Head of caudate nucleus (tissue), 42 donors: ENCODE results near the gene ZNF341.
A peak's percentile ranks its signal among the peaks of the same experiment; 100 is the strongest.
"Not testable (repeated sequence)": the region's sequence is repeated elsewhere in the genome, so short reads cannot be mapped to it uniquely, and the experiment has no call there.

Experiments
- DNase-seq, 42 donors: peaks; one replicate each; pipeline versions ENCODE4 v3.0.0 to v3.0.0-alpha.2; 2020 to 2021; ENCODE audit warnings: mixed read lengths in 7 of 42
- intact Hi-C: fragments of 100-400 bp; cut with DNase I; formaldehyde crosslinking; loops from one replicate; pipeline ENCODE4 v1.15.0; 2022

ZNF341 gene

DNA sequence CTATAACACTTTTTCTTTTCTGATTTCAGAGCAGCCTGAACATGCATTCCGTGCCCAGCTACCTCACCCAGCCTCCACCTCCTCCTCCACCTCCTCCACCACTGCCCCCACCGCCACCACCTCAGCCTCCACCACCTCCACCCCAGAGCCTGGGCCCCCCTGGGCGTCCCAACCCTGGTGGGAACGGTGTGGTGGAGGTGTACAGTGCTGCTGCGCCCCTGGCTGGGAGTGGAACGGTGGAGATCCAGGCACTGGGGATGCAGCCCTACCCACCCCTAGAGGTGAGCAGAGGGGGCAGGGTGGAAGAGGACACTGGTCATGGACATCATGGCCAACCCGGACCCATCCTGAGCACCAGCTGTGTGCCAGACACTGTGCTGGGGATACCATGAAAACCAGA lies 21.3 kb downstream of the ZNF341 start:
- no peak for DNase-seq
- intact Hi-C loops = no loop called here

DNA sequence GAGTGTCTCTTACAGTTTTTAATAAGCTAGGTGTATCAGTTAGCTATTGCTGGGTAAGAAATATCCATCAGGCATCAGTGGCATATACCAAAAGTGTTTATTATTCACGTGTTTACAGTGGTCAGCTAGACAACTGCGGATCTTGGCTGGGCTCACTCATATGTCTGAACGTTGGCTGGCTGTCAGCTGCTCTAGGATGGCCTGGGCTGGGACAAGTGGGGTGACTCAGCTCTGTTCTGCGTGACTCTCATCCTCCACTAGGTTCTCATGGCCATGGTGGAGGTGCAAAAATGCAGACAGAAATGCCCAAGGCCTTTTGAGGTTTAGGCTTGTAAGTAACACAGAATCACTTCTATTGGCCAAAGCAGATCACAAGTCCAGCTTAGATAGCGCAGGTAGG lies 22.0 kb downstream of the ZNF341 start:
- no peak for DNase-seq
- intact Hi-C loops = no loop called here

GRCh38 chr20:33755936-33756490 lies 24.2 kb downstream of the ZNF341 start:
- DNase-seq, intact Hi-C loops: not testable (repeated sequence)

DNA sequence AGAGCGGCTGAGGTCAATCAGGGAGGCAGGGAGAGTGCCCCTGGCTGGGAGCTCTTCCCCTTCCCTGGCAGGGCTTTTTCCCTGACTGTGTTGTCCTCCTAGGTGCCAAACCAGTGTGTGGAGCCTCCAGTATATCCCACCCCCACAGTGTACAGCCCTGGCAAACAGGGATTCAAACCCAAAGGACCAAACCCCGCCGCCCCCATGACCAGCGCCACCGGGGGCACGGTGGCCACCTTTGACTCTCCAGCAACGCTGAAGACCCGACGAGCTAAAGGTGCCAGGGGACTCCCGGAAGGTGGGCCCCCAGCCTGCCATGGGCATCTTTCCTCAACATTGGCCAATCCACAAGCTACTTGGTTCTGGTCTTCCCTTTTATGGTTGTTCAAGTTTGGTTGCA lies 25.2 kb downstream of the ZNF341 start:
- DNase-seq = no peak
- intact Hi-C loops = no loop called here

DNA sequence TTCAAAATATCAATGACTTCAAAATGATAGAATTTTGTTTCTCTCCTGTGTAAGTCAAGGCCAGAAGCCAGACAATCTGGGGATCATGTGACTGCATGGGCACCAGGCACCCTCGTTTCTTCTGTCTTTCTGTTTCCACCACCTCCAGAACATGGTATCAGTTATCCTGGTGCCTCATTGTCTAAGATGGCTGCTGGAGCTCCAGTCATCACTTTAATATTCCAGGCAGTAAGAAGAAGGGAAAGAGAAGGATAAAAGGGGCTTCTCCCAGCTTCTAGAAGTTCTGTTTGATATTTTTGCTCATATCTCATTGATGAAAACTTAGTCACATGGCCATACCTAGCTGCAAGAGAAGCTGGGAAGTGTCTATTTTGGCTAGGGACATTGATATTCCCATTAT lies 25.7 kb downstream of the ZNF341 start:
- no peak for DNase-seq
- intact Hi-C loops = no loop called here

GRCh38 chr20:33761698-33762250 lies 30.0 kb downstream of the ZNF341 start:
- intact Hi-C loops = no loop called here
- no peak for DNase-seq

DNA sequence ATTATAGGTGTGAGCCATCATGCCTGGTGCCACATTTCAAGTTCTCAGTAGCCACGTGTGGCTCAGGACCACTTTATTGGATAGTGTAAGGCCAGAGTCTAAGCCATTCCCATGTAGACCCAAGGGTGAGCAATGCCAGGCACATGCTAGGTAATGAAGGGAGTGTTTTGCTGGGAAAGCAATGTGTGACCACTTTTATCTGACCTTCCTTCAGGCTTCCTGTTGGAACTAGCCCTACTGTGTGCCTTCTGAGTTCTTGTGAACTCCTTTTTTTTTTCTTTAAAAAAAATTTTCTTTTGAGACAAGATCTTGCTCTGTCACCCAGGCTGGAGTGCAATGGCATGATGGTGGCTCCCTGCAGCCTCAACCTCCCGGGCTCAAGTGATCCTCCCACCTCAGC lies 33.3 kb downstream of the ZNF341 start:
- DNase-seq = no peak
- intact Hi-C loops = no loop called here

- no peak for DNase-seq
- intact Hi-C loops = no loop called here
Measured at GRCh38 chr20:33765592-33765991, 33.8 kb downstream of the ZNF341 start.

GRCh38 chr20:33766686-33767085 lies 34.9 kb downstream of the ZNF341 start:
- no peak for DNase-seq
- intact Hi-C loops = no loop called here

GRCh38 chr20:33767777-33768138 lies 36.0 kb downstream of the ZNF341 start:
- DNase-seq = no peak
- intact Hi-C loops = no loop called here

- DNase-seq = no peak
- intact Hi-C loops = no loop called here
Measured at GRCh38 chr20:33769043-33769442, 37.2 kb downstream of the ZNF341 start.

DNA sequence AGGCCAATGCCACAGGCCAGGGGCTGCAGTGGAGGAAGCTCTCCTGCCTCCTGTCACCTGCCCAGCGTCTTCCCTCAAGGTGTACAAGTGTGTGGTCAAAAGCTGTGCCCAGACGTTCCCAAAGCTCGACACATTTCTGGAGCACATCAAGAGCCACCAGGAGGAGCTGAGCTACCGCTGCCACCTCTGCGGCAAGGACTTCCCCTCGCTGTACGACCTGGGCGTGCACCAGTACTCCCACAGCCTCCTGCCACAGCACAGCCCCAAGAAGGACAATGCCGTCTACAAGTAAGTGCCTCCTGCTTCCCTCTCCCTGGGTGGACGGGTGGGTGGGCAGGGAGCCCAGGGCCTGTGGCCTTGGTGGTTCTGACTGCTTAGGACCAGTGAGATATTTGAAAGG lies 38.2 kb downstream of the ZNF341 start:
- intact Hi-C loops = no loop called here

GRCh38 chr20:33771938-33772337 lies 40.1 kb downstream of the ZNF341 start:
- no peak for DNase-seq
- intact Hi-C loops = no loop called here

More for the DNA sequence above, 38.2 kb downstream of the ZNF341 start:
- DNase-seq = no peak

DNA sequence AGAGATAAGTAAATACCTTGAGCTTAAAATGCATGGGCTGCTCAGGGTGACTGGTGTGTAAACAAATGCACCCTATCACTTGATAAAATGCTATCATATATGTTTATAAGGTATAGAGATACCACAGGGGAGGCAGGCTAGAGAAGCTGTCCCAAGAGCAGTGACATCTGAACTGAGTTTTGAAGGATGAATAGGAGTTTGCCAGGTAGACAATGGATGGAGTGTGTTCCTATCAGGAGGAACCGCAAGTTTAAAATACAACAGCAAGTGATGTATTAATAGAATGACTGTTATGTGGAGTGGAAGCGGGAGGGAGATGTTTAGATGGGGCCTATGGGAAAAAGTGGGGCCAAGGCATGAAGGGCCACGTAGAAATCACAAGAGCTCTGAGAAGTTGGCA lies 40.6 kb downstream of the ZNF341 start:
- intact Hi-C loops = no loop called here
- DNase-seq = no peak

DNA sequence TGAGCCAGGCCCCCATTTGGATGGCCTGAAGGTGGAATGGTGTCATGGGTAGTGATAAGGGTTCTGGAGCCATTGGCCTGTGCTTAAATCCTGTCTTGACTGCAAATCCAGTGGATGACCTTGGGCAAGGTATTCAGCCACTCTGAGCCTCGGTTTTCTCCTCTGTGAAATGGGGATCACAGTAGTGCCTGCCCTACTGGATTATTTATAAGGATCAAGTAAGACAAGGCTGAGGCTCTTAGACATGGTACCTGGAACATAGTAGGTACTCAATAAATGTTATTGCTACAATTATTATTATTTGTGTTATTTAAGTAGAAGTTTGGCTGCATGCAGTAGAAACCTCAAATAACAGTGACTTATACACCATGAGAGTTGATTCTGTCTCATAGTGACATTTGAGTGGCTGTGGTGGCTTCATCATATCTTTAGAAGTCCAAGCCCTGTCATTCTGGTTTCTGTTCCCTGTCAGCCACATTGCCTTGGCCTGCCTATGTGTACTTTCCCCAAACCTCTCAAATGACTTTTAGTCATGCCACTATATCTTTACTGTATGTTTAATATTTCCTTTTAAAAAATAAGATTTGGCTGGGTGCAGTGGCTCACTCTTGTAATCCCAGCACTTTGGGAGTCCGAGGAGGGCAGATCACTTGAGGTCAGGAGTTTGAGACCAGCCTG lies 41.8 kb downstream of the ZNF341 start:
- intact Hi-C loops = no loop called here
- no peak for DNase-seq

DNA sequence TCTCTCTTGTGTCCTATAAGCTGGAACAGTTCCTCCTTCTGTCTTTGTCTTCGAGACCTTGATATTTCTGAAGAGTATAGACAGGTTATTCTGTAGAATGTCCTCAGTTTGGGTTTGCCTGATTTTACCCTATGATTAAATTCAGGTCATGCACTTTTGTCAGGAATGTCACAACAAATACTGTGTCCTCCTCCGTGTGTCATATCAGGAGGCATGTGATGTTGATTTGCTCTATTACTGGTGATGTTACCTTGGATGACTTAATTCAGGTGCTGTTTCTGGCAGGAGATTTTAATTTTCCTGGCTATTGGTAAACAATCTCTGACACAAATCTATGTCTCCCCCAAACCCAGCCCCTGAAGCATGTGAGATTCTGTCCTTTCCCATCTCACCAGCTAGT lies 46.0 kb downstream of the ZNF341 start:
- intact Hi-C loops = no loop called here
- DNase-seq = peak in 3 of 42 donors; percentile 9 to 11 (median 11)

- intact Hi-C loops = no loop called here
- DNase-seq = peak in 1 of 42 donors; percentile 10
Measured at GRCh38 chr20:33781133-33781532, 49.3 kb downstream of the ZNF341 start.

- intact Hi-C loops = no loop called here
- DNase-seq = no peak
Measured at GRCh38 chr20:33781945-33782344, 50.1 kb downstream of the ZNF341 start.

DNA sequence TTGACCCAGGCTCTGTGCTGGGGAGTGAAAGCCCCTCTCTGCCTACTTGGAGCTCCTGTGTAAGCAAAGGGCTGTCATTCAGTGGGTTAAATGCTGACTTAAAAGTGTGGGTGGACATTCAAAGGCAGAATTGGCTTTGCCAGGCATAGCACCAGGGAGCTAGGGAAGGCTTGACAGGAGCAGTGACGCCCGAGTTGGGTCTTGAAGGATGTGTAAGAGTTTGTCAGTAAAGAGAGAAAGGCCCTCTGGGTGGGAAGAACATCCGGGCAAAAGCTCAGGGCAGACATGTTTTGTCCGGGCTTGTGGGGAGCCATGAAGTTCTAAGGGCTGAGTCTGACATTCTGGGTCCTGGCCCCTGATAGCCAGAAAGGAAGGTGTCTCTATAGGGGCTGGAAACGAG lies 51.5 kb downstream of the ZNF341 start:
- intact Hi-C loops = no loop called here

DNA sequence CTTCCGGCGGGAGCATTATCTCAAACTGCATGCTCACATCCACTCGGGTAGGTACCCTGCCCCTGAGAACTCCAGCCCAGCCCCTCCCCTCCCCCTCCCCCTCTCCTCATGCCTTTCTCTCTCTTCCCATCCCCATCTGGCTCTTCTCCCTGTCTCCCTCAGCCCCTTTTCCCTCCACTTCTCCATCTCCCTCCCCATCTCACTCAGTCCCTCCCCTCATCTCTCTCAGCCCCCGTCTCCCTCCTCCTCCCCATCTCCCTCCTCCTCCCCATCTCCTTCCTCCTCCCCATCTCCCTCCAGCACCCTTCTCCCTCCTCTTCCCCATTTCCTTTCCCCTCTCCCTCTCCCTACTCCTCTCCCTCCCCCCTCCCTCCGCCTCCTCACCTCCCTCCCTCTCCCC lies 52.0 kb downstream of the ZNF341 start:
- intact Hi-C loops = no loop called here
- DNase-seq = no peak

More for the DNA sequence above, 51.5 kb downstream of the ZNF341 start:
- DNase-seq = no peak

- intact Hi-C loops = no loop called here
- DNase-seq = no peak
Measured at GRCh38 chr20:33784225-33784624, 52.4 kb downstream of the ZNF341 start.
